ENCODE measurements around the gene NCAM2.

NCAM2 gene

DNA sequence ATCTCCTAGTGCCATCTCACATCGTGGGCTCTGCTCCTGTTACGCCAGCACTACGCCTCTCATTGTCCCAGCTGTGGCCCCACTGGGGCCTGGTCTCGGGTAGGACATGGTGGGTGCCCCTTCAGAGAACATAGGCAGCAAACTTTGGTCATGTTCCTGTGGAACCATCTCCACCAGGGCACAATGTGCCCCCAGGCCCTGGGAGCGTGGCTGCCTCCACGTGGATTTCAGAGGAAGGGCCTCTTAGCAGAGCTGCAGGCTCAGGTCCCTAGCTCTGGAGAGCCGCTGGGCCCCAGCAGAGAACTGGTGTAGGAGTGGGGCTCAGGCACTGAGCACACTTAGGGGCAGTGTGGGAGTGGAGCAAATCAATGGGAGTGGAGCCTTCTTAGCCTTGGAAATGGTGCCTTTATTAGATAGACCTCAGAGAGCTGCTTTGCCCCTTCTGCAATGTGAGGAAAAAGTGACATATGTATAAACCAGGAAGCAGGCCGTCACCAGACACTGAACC lies 460.0 kb downstream of the NCAM2 start:
- no peak for DNase-seq (ENCODE audit: low spot score)

DNA sequence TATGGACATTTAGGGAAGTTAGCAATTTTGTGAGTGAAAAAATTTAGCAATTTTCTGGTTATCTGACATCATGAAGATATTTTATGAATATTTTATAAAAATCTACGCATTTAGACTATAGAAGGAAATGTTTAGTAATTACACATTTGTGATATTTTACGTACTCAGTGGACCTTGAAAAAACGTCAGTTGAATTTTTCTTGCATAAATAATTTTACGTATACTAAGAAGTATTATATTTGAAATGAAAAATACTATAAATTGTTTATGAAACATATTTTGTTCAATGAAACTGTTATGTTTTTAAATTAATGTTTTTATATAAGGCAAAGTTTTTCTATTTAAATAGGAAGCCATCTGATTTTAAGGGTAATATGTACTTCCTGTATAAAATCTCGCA lies 462.8 kb downstream of the NCAM2 start:
- no peak for DNase-seq (ENCODE audit: low spot score)

DNA sequence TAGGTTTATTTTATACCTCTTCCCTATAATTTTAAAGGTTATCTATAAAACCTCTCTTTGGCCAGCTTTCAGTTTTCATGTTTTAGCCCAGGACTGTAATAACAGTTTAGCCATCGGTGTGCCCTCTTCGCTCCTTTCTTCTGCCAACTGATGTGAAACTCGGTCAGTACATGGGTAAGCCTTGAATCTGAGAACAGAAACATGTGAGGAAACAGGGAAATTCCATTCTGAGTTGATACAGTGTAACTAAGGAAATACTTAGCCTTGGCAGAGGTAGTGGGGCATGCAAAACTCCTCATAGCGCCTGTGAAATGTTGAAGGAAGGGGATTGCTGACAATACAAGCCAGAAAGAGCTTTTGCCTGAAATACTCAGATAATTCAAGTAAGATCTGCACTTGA lies 465.2 kb downstream of the NCAM2 start:
- no peak for DNase-seq (ENCODE audit: low spot score)

DNA sequence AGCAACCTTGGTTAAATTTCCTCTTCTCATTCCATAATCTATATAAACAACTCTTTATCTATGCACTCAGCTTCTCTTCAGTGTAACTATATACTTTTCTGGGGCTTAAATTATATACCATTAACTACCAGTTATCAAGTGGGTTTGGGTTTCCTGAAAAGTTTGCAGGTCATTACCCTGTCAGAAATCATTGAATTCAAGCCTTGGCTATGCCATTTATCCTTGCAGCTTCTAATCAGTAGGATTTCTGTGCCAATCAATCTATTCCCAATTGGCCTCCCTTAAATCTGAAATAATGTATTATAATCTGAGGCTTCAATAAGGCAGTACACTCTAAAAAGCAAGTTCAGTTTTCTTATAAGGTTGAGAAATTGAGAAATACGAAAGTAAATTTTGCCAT lies 466.5 kb downstream of the NCAM2 start:
- no peak for DNase-seq (ENCODE audit: low spot score)

DNA sequence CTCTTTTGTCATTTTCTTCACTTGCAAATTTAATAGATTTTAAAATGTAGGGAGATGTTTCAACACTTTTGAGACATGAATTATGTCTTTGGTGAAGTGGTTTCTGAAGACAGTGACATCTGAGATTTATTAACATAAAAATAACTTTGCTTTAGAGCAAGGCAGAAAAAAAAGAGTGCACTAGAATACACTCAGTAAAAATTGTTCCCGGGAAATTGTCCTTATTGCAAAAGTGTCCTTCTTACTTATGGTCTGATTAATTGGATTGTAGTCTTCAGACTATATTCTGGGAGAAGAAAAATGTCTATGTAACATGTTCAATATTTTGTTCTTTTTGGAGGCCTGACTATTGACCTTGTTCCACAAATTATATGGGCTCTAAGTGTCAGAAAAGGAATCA lies 468.5 kb downstream of the NCAM2 start:
- no peak for DNase-seq (ENCODE audit: low spot score)

DNA sequence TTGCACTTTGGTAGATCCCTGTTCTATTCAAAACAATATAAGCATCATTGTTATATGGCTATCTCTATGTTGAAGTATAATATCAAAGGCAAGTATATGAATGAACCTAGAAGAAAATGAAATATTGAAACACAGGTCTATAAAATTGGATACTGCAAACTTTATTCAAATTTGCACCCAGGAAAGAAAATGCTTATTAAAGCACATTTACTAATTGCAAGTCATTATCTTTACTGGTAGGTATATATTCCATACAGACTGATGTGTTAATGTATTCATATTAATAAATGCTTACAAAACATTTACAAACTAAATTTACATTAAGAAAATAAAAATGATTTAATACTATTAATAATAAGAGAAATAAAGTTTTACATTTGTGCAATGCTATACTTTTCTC lies 469.8 kb downstream of the NCAM2 start:
- no peak for DNase-seq (ENCODE audit: low spot score)

DNA sequence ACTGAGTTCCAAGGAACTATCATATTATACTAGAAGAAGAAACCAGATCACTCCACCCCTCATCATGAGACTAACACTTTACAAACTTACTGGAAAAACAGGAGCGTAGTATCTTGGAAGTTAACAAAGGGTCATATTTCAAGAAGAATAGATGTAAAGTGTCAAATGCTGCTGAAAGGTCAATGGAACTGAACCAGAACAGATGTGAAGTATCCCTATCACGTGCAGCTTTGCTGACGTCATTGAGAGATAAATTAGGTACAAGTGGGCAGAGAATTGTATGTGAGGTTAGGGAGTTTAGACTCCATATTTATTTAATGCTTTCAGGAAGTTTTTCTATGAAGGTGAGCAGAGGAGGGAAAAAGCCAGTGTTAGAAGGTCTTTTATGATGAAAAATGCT lies 483.0 kb downstream of the NCAM2 start:
- no peak for DNase-seq (ENCODE audit: low spot score)

DNA sequence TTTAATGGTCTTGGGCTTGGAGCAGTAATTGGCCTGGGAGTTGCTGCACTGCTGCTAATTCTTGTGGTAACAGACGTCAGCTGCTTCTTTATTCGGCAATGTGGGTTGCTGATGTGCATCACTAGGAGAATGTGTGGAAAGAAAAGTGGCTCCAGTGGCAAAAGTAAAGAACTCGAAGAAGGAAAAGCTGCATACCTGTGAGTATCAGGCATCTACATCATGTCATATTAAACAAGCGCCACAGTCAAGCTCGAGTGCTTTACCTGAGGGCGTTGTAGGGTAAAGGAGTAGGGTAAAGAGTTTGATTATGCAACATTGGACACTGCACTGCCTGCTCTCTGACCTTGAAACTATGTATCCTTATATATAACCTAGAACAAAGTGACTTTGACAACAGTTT lies 510.6 kb downstream of the NCAM2 start:
- DNase-seq (ENCODE audit: low spot score), result no peak

DNA sequence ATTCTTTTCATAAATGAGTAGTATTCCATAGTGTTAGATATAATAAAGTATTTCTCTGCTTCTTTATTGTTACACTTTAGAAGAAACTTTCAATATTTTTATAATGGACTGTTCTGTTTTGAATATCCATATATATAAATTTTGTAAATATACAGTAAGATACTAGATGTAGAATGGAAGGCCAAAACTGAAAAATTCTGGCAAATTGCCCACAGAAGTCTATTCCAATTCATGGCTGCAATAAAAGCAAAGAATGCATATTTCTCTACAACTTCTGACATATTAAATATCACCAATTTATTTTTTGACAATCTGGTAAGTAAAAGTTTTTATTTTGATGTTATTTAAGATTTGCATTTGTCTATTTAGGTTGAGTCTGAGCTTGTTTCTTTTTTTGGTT lies 532.5 kb downstream of the NCAM2 start:
- DNase-seq (ENCODE audit: low spot score), result no peak

DNA sequence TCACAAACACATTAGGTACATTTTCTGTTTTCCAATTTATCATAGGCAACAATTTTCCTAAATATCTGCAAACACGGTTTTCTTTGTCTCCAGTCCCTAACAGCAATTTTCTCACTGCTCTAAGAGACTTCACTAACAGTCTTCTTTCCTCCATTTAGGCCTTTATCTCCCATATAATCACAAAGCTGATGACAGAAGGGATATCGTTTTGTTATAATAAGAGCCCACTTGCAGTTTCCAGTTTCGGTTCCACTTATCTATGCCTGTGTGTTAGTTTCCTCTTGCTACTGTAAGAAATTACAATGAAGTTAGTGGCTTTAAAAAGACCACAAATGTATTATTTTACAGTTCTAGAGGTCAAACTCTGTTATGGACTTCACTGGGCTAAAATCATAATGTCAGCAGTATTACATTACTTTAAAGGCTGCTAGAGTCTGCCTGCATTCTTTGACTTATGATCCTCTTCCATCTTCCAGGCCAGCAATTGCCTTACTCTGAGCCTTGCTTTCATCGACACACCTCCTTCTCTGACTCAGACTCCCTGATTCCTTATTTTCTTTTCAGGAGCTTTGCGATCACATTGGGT lies 549.3 kb downstream of the NCAM2 start:
- no peak for DNase-seq (ENCODE audit: low spot score)

DNA sequence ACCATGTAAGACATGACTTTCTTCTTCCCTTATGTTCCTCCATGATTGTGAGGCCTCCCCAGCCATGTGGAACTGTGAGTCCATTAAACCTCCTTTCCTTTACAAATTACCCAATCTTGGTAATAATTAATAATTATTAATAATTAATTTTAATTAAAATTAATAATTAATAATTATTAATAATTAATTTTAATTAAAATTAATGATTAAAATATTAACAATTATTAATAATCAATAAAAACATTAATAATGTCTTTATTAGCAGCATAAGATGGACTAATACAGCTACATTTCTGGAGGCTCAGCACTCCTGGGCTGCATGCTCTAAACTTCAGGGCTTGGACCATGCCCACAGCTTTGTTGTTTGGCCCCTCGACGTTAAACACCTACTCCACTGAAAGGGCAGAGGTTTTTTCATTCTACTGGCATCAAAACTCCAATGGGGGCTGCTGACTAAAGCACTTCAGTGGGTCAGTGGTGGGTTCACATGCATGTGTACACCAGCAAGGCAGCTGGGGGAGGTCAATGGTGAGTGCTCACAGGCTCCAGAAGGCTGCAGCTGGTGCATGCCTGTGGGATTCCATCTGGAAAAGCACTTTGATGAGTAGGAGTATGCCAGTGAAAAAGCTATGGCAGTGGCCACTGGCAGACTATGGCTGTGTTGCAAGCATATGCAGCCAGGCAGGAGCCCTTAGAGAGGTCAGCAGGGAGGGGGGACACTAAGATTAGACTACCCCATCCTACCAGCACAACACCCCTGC lies 561.3 kb downstream of the NCAM2 start:
- DNase-seq (ENCODE audit: low spot score), result no peak
